Left lung (tissue), 10 donors: Measurements from ENCODE around the gene CCDC60. TPM values are rescaled to one million over a fixed set of nuclear protein-coding genes. Genes with fewer than 3 reads are reported as not detected.

Source experiments
- ATAC-seq: fragments of 200-7000 bp; cut with Tn5 transposase; one replicate; pipeline ENCODE4 v1.9.1; 2020; ENCODE audit warnings: moderate library complexity
- DNase-seq, 4 donors: peaks; one replicate each; pipeline ENCODE4 v3.0.0-alpha.2; 2013 to 2020
- H3K27ac ChIP-seq, 2 donors: fragments of 200-600 bp; sonication (generic) in 1 of 2; one replicate each; pipeline versions ENCODE4 v1.5.0 to v1.8.0; 2020 to 2021
- H3K27me3 ChIP-seq, 2 donors: fragments of 200-600 bp; sonication (generic) in 1 of 2; one replicate each; pipeline versions ENCODE4 v1.5.0 to v1.8.0; 2020 to 2021
- H3K36me3 ChIP-seq, 2 donors: fragments of 200-600 bp; sonication (generic) in 1 of 2; one replicate each; pipeline versions ENCODE4 v1.5.0 to v1.8.0; 2020 to 2021
- H3K4me1 ChIP-seq, 2 donors: fragments of 200-600 bp; one replicate each; pipeline ENCODE4 v1.8.0; 2021
- H3K4me3 ChIP-seq, 2 donors: fragments of 200-600 bp; sonication (generic) in 1 of 2; one replicate each; pipeline versions ENCODE4 v1.5.0 to v1.8.0; 2020 to 2021; ENCODE audit warnings: mild to moderate bottlenecking in 1 of 2
- H3K9me3 ChIP-seq, 2 donors: fragments of 200-600 bp; sonication (generic) in 1 of 2; one replicate each; pipeline versions ENCODE4 v1.5.0 to v1.8.0; 2020 to 2021
- intact Hi-C, 2 donors: fragments of 100-400 bp; cut with DNase I; formaldehyde crosslinking; loops; one replicate each; pipeline versions ENCODE4 v1.11.2 to v1.14.2; 2022
- polyA plus RNA-seq, 6 donors: library from polyadenylated mRNA; unstranded; fragments of 120-200 nt; gene quantifications; one replicate each; pipeline ENCODE4 v1.2.1, GENCODE V29; 2013; ENCODE audit not compliant: insufficient read length in 6 of 6
- total RNA-seq, 2 donors: library from RNA; stranded (reverse); fragmentation: NEBNext Ultra II Directional; extraction: Animal tissue kit (Norgen Biotek cat#: 25700); gene quantifications; one replicate each; pipeline ENCODE4 v1.2.1, GENCODE V29; 2021
- TF ChIP-seq, protein P1 (sequence below), 2 donors: fragments of 200-600 bp; sonication (generic) in 1 of 2; IDR thresholded peaks; one replicate each; pipeline versions ENCODE4 v1.5.0 to v1.8.0; 2021; ENCODE audit warnings: antibody characterized with exemption in 2 of 2
- donor health status: DM: no; HTN: yes; CAD: no.
- donor health status: DM: no; HTN: no; CAD: no.

Gene CCDC60
- total and polyA plus RNA-seq, 8 donors: 0.47 to 2.4 (median 1.8) TPM; not detected in 1

DNA sequence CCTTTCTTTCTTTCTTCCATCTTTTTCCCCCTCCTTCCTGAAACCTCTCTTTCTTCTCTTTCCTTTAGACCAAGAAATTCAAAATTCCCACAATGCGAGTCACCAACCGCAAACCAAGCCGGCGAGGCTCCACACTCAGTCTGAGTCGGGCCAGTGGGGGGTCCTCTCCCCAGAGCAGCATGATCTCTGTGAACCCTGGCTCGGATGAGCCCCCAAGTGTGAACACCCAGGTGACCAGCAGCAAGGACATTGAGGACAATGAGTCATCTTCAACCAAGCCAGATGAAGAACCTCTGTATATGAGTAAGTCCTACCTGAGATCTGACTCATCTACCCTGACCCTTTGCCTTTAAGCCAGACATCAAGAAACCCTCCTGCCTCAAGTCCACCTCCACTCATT is 170.5 kb downstream of the CCDC60 start:
- Histone ChIP-seq H3K36me3 (no peaks in the 10 kb centered on the region), H3K4me3 (no peak overlapping the region), H3K27me3 (no peaks in the 10 kb centered on the region), H3K9me3 (no peaks in the 10 kb centered on the region), H3K4me1 (no peaks in the 10 kb centered on the region), H3K27ac (no peak overlapping the region)
- intact Hi-C loops: no loop called here
- no peak for ATAC-seq
- DNase-seq: no peak
- TF ChIP-seq, protein P1, sequence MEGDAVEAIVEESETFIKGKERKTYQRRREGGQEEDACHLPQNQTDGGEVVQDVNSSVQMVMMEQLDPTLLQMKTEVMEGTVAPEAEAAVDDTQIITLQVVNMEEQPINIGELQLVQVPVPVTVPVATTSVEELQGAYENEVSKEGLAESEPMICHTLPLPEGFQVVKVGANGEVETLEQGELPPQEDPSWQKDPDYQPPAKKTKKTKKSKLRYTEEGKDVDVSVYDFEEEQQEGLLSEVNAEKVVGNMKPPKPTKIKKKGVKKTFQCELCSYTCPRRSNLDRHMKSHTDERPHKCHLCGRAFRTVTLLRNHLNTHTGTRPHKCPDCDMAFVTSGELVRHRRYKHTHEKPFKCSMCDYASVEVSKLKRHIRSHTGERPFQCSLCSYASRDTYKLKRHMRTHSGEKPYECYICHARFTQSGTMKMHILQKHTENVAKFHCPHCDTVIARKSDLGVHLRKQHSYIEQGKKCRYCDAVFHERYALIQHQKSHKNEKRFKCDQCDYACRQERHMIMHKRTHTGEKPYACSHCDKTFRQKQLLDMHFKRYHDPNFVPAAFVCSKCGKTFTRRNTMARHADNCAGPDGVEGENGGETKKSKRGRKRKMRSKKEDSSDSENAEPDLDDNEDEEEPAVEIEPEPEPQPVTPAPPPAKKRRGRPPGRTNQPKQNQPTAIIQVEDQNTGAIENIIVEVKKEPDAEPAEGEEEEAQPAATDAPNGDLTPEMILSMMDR (IDR thresholded peaks at IDR 0.05): no peak

DNA sequence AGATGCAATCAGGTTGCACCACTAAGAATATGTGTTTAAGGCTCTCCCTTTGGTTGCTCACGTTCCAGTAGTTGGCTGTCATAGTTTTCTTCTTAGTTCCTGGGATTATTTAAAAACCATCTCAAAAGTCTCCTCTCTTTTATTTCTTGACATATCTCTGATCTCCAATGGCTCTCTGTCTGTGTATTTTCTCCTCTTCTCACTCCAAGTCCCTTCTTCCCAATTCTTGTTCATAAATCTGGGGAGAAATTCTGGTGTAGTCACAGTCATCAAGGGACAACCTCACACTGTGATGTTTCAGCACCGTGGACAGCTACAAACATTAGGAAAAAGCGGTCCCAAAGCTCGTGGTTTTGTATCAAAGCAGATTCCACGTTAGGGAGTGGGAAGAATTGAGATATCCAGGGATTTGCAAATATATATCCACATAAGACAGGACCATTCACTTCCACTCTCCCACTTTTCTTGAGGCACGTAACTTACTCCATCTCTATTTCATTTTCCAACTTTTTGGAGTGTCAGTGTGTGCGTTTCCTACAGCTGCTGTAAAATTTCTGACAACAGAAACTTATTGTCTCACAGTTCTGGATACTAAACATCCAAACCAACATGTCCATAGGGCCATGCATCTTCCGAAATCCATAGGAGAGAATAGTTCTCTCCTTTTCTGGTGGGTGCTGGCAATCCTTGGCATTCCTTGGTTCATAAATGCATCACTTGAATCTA is 178.4 kb downstream of the CCDC60 start:
- Histone ChIP-seq H3K27ac (no peak overlapping the region), H3K4me1 (no peaks in the 10 kb centered on the region), H3K4me3 (no peak overlapping the region), H3K9me3 (no peaks in the 10 kb centered on the region), H3K36me3 (no peaks in the 10 kb centered on the region), H3K27me3 (no peaks in the 10 kb centered on the region)
- TF ChIP-seq, protein P1 (IDR thresholded peaks at IDR 0.05): no peak
- no peak for ATAC-seq
- DNase-seq: peak in 2 of 4 donors; percentile 18 to 26
- intact Hi-C loops: no loop called here

DNA sequence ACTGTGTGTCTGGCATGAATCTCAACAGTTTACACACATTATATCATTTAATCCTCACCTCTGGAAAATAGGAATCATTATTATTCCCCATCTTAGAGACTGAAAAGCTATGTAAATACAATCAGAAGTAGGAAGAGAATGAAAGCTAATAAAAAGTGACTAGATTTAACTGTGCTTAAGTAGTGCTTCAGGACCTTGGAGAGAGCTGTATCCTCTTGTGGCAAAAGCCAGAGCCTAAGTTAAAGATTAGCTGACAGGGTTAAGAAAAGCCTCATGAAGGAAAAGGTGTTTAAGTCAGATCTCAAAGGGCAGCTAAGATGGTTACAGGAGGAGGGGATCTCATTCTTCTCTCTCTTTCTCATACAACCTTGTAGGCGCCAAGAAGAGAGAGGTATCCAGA is 193.7 kb downstream of the CCDC60 start:
- H3K9me3 ChIP-seq: peaks cover 0 to 2% of the 10 kb centered on the region in 2 donors
- ATAC-seq (peak; percentile 34), DNase-seq (peak in 2 of 4 donors; percentile 8 to 32)
- H3K4me3 ChIP-seq: no peak overlapping the region
- no peaks in the 10 kb centered on the region for H3K4me1 ChIP-seq
- no peaks in the 10 kb centered on the region for H3K27me3 ChIP-seq
- intact Hi-C loops: no loop called here
- H3K27ac ChIP-seq: no peak overlapping the region
- no peaks in the 10 kb centered on the region for H3K36me3 ChIP-seq
- TF ChIP-seq, protein P1 (IDR thresholded peaks at IDR 0.05): no peak

DNA sequence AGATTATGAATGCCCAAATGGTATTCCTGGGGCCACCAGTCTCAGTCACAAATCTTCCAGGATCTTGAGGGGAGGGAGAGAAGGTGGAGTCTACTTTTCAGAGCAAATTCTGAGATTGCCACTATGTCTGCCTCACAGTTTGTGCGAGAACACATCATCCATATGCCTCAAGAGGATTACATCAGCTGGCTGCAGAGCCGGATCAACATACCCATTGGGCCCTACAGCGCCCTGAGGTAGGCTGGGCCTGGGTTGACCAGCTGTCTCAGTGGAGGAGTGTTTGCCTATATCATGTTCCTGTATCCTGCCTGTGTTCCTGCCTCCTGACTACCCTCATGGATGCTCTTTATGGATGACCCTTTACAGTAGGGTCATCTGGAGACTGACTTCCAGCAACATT is 205.9 kb downstream of the CCDC60 start:
- H3K4me1 ChIP-seq: no peaks in the 10 kb centered on the region
- ATAC-seq: no peak
- intact Hi-C loops: loop anchor here in 1 of 2 donors (5.0 kb wide), 1 partner anchor 563 kb away; no protein-coding TSS in a partner anchor
- DNase-seq: no peak
- H3K9me3 ChIP-seq: no peaks in the 10 kb centered on the region
- TF ChIP-seq, protein P1 (IDR thresholded peaks at IDR 0.05): no peak
- H3K27me3 ChIP-seq: no peaks in the 10 kb centered on the region
- H3K27ac ChIP-seq: no peak overlapping the region
- no peaks in the 10 kb centered on the region for H3K36me3 ChIP-seq
- no peak overlapping the region for H3K4me3 ChIP-seq

DNA sequence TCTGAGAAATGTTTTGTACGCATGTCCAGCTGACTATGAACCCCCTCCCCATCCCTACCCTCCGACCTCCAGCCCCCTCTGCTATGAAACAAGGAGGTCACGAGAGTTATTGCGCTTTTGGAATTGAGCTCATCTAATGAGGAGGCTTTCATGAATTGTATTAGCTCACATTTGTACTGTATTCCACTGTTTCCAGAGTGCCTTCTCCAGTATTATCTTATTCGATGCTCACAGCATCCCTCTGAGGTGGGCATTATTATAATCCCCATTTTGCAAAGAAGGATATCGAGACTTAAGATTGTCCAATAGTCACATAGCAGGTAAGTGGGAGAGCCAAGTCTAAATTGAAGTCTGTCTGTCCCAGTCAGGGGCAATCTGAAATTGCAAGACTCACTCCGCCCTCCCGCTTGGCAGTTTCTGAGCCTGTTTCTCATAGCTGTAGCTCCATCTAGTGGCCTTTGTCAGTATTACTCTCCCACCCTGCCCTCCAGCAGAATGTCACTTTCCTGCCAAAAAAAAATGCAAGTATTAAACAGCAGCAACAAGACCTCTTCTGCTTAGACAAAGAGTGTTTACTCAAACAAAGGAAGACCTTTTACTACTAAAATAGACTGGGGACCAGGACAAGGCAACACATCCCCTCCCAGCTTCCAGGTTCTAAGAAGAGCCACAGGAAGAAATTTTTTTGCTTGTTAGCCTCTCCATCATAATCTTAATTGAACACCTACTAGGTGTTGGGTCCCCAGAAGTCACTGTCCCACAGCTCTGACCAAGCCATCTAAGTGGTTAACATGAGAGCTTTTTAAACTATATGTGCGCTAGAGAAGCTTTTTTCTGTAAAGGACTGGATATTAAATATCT is 210.5 kb downstream of the CCDC60 start:
- Histone ChIP-seq H3K4me3 (no peak overlapping the region), H3K36me3 (no peaks in the 10 kb centered on the region), H3K9me3 (no peaks in the 10 kb centered on the region), H3K27ac (no peak overlapping the region), H3K27me3 (no peaks in the 10 kb centered on the region), H3K4me1 (no peaks in the 10 kb centered on the region)
- intact Hi-C loops: loop anchor here in 1 of 2 donors (5.0 kb wide), 1 partner anchor 568 kb away; no protein-coding TSS in a partner anchor
- TF ChIP-seq, protein P1 (IDR thresholded peaks at IDR 0.05): peak; percentile 84 to 86
- peak; percentile 96 for ATAC-seq
- DNase-seq: peak in 3 of 4 donors; percentile 43 to 80 (median 73)
